Superior temporal gyrus (tissue), 1 donor: Measurements from ENCODE around the gene PARP1.

ENCODE experiments used
- DNase-seq: peaks from one replicate; pipeline ENCODE4 v3.0.0-alpha.2; 2016; ENCODE audit errors: extremely low spot score

The PARP1 gene

DNA sequence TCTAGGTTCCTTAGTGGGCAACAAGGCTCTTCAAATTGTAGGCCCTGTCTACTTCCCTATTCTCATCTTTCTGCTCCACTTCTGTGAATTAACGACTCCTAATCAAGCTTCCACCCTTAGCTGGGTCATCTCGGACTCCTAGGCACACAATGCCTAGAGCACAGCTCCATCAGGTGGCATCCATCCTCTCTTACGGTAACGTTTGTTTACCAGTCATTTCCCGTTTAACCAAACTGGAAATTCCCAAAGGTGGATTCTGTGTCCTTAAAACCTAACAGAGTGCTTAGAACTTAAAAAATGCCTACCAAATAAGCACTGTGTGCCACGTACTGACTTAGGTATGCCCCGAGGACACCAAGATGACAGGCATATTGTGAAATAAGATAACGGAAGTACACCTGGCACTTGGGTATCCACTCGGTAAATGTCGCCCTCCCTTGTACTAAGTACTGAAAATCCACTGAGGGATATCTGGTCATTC is 1.5 kb downstream of the PARP1 start:
- DNase-seq, result no peak

DNA sequence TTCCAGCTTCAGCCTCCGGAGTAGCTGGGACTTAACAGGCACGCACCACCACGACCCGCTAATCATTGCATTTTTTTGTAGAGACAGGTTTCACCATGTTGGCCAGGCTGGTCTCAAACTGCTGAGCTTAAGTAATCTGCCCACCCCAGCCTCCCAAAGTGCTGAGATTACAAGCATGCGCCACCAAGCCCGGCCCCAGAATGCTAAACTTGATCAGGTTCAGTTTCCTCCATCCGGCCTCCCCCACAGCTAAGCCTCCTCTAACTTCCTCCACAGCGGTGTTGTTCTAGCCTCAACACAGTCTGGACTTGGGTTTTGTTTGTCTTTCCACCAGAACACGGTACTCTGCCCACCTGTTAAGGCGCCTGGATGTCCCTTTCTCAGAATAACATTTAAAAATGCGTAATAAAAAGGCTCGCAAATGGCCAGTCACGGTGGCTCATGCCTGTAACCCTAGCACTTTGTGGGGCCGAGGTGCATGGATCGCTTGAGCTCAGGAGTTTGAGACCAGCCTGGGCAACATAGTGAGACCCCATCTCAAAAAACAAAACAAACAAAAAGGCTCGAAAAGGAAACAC is 2.4 kb downstream of the PARP1 start:
- no peak for DNase-seq

DNA sequence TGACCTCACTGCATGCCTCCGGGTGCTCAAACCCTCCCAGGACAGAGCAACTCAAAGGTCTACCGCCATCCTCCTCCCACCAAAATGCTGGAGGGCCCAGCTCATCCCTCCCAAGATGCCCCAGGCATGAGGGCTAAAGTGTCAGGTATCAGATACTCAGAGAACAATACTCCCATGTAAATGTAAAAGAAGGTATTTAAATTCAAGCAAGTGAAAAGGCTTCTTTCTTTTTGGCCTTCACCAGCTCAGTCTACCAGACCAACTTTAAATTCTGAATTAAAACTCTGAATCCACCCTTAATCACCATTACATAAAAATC is 3.0 kb downstream of the PARP1 start:
- no peak for DNase-seq

DNA sequence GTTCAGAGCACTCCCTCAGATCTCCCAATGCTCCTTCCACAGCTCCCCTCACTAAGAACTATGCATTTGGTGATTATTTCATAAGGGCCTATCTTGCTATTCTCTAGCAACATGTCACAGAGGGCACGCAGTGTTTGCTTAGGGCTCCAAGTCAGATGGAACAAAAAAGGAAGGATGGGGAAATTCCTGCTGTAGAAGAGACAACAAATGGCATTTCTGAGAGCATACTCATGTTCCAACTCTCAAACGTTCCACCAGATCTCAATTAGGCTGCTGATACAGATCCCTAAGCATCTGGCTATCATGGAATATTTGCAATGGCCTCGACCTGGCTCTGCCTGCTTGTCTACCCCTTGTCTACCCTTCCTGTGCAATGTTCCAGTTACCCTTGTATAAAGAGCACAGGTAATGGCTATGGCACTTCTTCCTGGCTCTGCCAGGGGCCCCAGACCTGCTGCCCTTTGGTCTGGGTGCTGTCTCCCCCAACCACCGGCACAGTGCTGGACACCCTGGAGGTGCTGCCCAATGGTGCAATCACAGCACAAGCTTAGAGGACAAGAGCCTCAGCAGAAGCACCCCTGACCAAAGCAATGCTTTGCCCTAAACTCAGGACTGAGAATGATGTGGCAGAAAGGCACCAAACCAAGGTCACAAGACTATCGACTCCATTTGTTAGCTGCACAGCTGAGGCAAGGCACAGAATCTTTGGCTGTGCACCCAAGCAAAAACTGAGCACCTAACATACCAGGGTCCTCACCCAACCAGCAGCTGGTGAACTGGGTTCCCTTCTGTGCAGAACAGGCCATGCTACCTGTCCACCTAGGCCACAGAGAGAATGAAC is 3.6 kb downstream of the PARP1 start:
- no peak for DNase-seq

DNA sequence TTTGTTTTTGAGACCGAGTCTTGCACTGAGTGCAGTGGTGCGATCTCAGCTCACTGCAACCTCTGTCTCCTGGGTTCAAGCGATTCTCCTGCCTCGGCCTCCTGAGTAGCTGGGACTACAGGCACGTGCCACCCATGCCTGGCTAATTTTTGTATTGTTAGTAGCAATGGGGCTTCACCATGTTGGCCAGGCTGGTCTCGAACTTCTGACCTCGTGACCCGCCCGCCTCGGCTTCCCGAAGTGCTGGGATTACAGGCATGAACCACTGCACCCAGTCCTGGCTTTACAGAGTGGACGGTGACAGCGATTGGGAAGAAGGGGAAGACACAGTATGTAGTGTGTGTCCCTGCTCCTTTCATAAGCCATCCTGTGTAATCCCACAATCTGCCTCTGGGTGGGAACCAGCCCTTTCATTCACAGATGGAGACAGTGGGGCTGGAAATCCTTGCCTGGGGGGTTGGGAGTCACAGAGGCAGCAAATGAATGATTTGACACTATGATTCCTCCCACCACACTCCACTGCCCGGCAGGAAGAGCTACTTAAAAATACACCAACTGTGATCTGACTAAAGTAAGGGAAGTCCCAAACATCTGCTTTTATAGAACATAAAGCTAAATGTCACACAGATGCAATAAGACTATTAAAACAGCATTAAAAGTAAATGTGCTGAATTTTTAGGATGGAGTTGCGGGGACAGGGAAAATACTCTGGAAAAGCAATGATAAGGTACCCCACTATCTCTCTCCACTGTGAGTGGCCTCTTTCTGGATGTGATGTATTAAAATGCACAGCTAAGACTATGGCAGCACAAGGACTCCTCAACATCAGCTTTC is 4.5 kb downstream of the PARP1 start:
- peak; percentile 59 for DNase-seq

DNA sequence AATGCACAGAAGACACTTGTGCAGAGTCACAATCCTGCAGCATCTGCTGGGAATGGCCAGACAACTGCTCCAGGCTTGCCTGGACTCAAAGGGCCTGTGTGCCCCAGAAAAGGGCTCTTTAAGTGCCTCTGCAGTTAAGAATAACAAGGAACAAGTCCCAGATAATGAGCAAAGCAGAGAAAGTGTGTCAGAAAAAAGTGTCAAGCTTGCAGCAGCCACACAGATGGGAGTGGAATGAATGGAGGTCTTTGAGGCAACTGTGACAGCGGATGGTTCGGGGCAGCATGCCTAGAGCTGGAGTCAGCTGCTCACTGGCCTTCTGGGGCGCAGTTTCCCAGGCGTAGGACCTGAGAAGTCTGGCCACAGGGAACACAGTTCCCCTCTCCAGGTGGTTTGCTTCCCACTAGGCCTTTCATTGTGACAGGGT is 5.1 kb downstream of the PARP1 start:
- DNase-seq, result peak; percentile 91

DNA sequence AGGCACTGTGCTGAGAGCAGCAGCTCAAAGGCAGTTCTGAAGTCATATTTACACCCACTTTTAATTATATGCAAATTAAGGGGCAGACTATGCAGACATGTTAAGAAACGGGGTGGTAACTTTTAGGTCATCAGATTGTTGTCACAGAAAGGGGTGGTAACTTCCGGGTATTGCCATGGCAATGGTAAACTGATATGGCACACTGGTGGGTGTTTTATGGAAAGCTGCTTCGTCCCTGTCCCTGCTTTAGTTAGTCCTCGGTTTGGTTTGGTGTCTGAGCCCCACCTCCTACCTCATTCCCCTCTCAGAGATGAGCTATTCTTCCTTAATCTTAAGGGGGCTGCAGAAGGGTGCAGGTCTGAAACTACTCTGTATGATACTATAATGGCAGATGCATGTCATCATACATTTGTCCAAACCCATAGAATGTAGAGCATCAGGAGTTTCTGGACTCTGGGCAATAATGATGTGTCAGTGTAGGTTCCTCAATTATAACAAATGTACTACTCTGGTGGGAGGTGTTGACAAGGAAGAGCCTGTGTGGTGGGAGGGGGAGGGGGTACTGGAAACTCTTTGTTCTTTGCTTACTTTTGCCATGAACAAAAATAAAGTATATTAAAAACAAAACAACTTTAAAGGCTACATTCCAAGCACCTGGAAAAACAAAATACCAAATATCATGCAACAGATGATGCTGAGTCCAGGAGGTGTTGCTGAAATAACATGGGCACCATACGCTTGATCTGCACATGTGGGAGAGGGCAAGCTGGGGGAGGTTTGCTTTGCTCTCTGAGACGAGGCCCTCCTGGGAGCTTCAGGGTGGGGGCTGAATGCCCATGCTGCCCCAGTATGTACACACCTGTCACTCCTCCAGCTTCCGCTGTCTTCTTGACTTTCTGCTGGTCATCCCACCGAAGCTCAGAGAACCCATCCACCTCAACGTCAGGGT is 6.3 kb downstream of the PARP1 start:
- no peak for DNase-seq

DNA sequence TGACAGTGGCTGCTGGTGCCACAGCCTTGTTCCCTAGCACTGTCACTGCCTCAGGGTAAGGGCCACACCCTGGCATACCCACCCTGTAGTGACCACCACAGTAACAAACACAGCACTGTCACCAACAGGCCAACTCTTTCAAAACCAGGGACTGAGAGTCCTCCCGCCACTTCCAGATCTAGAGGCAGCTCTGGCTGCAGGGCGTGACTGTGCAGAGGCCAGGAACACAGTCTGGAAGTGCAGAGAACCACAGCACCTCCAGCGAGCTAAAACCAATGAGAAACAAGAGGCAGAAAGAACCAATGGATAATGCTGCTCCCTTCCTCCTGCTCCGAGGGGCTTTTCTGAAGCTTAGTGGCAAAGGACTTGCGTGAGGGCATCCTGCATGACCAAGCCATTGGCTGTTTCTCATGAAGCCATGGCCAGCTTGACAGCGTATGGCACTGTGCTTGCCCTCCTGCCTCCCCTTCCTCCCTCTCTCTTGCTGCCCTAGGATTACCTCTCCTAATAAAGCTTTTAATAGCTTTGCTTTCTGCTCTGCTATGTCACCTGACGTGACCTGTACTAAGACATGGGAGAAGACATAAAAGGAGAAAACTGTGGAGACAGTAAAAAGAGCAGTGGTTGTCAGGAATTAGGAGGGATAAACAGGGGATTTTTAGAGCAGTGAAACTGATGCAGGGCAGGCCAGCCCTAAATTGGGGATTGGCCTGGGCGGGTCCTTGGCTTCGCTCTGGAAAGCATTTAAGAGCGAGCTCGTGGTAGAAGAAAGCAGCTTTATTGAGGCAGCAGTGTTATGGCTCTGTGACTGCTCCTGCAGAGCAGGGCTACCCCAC is 7.2 kb downstream of the PARP1 start:
- DNase-seq, result no peak

DNA sequence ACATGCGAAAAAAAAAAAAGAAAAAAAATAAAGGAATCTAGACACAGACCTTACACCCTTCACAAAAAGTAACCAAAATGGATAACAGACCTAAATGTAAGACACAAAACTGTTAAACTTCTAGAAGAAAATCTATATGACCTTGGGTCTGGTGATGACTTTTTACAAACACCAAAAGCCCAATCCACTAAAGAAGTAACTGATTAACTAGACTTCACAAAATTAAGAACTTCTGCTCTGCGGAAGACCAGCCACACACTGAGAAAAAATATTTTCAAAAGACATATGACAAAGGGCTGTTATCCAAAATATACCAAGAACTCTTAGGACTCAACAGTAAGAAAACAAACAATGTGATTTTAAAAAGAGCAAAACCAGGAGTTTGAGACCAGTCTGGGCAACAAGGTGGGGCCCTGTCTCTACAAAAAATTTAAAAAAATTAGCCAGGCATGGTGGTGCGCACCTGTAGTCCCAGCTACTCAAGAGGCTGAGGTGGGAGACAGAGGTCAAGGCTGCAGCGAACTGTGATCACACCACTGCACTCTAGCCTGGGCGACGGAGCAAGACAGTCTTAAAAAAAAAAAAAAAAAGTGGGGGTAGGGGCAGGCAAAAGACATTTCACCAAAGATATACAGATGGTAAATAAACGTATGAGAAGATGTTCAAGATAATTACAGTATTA is 9.8 kb downstream of the PARP1 start:
- DNase-seq, result no peak

DNA sequence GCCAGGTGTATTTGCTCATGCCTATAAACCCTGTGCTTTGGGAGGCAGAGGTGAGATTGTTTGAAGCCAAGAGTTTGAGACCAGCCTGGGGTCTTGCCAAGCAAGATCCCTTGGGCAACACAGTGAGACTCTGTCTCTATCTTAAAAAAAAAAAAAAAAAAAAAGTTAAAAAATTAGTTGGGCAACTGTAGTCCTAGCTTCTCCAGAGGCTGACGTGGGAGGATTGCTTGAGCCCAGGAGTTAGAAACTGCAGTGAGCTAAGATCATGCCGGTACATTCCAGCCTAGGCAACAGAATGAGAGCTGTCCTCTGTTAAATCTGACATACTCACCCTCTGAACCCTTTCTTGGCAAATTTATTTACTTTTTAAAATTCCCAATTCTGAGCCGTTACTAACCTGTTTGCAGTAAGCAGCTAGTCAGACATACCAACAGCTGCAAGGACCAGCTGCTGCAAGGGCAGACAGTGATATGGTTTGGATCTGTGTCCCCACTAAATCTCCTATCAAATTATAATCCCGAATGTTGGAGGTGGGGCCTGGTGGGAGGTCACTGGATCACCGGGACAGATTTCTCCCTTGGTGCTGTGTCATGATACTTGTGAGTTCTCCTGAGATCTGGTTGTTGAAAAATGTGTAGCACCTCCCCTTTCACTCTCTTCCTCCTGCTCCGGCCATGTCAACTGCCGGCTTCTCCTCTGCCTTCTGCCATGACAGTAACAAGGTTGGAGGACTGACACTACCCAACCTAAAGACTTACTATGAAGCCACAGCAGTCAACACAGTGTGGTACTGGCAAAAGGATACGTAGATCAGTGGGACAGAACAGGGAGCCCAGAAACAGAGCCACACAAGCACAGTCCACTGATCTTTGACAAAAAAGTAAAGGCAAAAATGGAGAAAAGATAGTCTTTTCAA is 10.6 kb downstream of the PARP1 start:
- DNase-seq, result no peak

DNA sequence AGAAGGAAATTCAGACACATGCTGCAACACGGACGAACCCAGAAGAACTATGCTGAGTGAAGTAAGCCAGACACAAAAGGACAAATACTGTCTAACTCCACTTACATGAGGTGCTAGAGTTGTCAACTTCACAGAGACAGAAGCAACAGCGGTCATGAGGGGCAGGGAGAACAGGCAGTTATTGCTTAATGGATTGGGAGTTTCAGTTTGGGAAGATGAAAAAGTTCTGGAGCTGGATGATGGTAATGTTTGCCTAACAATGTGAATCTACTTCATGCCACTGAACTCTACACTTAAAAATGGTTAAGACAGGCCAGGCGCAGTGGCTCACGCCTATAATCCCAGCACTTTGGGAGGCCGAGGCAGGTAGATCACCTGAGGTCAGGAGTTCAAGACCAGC is 12.1 kb downstream of the PARP1 start:
- DNase-seq, result no peak

DNA sequence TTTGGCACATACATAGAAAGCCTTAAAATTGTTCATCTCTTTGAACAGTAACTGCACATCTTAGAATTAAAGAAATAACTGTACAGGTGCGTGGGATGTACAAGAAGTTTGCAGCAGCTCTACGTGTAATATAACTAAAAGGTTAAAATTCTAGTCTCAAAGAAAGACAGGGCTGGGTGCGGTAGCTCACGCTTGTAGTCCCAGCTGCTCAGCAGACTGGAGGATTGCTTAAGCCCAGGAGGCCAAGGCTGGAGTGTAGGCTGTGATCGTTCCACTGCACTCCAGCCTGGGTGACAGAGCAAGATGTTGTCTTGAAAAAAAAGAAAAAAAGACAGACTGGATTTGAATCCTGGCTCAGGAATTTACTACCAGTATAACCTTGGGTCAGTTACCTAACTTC is 13.4 kb downstream of the PARP1 start:
- no peak for DNase-seq

DNA sequence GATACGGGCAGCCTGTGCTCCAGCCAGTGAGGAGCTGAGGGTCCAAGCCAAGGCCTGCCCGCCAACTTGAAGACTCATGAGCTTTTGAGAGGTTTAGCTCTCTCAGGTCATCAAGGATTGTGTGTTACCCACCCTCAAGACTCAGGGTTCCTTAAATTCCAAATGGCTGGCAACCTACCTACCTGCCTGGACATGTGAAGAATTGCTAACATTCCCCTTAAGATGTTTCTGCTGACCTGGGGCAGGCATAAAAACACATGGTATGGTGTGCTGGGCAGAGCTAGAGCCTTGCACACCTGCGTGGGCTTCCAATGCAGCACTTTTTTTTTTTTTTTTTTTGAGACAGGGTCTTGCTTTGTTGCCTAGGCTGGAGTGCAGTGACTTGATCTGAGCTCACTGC is 17.2 kb downstream of the PARP1 start:
- no peak for DNase-seq

DNA sequence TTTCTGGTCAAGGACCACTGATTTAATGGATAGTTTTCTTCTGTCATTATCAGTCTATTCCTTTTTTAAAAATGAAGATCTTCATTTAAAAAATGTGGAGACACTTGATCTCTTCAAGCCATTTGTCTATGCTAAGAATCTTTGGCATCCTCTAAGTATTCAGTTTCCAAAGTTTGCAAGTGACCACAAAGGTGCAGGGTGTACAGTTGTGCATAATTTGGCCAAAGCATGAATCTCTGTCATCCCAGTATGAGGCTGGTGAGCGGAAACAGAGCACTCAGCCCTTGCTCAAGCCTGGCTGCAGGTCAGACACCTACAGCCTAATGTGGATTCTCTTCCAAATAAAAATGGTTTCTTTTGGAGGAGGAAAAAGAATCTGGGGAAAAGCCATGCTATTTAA is 19.8 kb downstream of the PARP1 start:
- DNase-seq, result no peak

DNA sequence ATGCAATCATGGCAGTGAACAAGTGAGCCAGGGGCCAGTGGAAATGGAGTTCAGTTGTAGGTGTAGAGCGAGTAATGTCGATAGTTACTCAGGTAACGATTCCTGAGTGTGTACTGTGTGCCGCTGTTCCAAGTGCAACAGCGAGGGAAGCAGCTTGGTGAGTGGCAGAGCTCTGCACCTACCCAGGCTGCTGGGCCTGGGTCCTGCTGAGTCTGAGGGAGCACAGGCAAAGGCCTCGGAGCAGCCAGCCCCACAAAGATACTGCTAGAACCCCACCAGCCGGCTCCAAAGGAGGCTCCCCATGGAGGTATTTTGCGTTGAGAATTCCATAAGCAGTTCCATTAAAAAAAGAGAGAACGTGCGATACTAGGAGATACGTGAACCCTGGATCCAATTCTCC is 23.2 kb downstream of the PARP1 start:
- no peak for DNase-seq

DNA sequence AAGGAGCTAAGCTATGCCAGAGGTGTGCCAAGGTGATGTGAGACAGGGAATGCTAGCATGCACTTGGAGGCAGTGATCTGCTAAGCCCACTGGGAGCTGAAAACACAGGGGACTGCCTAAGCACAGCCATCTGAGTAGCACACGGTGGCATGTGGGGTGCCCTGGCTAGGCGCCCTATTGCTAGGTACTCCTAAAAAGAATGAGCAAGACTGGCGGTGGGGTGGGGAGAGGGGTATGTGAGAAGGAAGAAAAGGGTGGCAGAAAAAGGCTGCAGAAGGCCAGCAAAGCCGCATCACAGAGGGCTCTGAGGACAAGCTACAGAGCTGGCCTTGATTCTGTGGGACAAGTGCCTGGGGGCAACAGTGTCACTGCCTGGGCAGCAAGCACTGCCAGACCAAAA is 23.9 kb downstream of the PARP1 start:
- DNase-seq, result no peak

DNA sequence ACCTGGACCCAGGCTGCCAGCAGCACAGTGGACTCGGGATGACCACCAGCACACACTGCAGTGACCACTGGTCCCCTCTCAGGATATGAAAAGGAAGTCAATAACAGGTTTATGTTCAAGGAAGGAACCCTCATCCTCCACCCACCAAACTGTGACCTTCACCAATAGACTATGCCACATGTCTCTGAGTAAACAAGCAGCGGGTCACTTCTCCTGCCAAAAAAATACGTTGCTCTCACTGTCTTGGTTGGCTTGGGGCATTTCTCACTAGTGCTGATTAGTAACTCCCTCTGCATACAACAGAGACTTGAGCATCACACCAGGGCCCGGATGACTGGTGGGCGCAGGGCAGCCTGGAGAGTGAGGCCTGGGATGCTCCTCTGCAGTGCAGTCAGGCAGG is 25.9 kb downstream of the PARP1 start:
- no peak for DNase-seq

DNA sequence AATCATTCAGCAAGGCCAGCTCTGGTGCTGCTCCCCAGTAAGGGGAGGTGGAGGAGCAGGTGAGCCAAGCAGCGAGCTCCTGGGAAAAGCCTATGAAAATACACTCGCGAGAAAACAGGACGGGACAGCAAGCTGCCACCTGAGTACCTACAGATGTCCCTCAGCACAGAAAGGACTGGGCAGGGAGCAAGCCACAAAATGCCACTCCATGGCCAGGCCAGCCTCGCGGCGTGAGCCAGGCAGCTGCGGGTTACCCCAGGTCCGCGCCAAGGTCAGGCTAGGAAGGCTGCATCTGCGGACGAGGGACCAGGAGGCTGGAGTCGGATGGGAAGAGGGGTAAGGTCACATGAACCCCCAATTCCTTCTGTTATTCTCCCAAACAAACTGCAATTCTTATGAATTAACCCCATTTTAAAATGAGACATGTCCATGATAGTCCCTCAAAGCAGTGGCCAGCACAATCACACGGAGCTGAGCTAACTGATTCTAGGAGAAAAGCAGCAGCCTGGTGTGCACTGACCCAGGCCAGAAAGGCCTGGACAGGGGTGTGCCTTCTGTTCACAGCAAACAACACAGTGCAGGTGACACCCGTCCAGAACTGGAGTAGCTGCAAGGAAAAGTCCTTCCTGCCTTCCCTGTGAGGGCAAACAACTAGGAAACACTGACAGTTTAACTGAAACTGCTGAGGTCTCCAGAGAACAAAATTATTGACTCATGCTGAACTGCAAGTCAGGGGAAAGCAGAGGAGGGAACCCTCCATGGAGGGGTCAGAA is 26.5 kb downstream of the PARP1 start:
- no peak for DNase-seq
